LNCaP clone FGC (cell line): ENCODE measurements around the gene VAMP3.

ENCODE experiments used
- DNase-seq: peaks from one replicate; pipeline ENCODE4 v3.0.0-alpha.2; 2011; ENCODE audit warnings: low read depth
- H3K4me3 ChIP-seq: 2 replicates; pipeline ENCODE4 v1.5.1; 2011; ENCODE audit warnings: mild to moderate bottlenecking, low read depth, low read length, control low read depth
- CTCF ChIP-seq: IDR thresholded peaks from 2 replicates; pipeline ENCODE4 v1.5.1; 2012; ENCODE audit warnings: mild to moderate bottlenecking; ENCODE audit not compliant: control insufficient read depth, insufficient read depth; ENCODE audit errors: extremely low read depth

VAMP3 gene

GRCh38 chr1:7777591-7777990 lies 6.5 kb downstream of the VAMP3 start:
- H3K4me3 ChIP-seq: no peak overlapping the region
- TF ChIP-seq CTCF: no peak
- DNase-seq: no peak

GRCh38 chr1:7778133-7778628 lies 7.1 kb downstream of the VAMP3 start:
- no peak overlapping the region for H3K4me3 ChIP-seq
- DNase-seq: no peak
- TF ChIP-seq CTCF: no peak

- H3K4me3 ChIP-seq: no peak overlapping the region
- DNase-seq: no peak
- no peak for TF ChIP-seq CTCF
Observed at GRCh38 chr1:7780976-7781375, 9.9 kb downstream of the VAMP3 start.

DNA sequence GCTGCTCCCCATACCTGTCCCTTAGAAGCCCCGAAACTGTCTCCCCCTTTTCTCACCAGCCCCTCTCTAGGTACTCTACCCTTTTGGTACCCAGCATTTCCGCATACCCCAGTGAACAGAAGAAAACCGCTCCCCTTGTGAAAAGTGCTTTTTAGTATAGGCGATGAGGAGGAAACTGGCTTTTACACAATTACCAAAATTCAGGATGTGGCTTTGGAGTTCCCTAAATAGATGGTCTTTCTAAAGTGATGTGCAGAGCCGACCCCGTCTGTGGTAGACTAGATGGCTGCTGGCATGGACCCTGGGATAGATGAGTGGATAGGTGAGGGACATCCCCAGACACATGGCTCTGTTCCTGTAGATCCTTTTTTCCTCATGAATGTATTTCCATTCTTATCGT lies 10.4 kb downstream of the VAMP3 start:
- no peak for DNase-seq
- no peak for TF ChIP-seq CTCF
- H3K4me3 ChIP-seq: no peak overlapping the region

DNA sequence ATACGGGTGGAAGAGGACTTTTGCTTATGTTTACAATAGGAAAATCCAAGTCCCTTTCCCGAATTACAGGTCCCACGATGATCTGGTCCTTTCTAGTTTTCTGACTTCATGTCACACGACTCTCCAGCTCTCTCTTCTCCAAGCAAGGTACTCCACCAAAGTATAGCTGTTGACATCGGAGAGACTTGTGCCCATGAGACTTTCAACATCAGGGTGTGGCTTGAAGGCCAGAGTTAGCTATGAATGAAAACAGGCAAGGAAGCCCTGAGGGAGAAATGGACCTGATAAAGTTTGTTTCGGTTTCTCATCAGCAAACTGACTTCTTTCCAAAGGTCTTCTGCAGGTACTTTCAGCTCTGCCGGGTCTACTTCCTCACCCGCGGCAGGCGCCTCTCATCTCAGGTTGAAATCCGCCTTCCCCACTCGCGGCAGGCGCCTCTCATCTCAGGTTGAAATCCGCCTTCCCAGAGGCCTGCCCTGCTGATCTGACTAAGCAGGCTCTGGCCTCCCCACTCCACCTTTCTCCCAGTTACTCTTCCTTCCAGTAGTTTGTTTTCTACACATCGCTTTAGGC lies 10.9 kb downstream of the VAMP3 start:
- no peak overlapping the region for H3K4me3 ChIP-seq
- no peak for DNase-seq
- TF ChIP-seq CTCF: no peak

DNA sequence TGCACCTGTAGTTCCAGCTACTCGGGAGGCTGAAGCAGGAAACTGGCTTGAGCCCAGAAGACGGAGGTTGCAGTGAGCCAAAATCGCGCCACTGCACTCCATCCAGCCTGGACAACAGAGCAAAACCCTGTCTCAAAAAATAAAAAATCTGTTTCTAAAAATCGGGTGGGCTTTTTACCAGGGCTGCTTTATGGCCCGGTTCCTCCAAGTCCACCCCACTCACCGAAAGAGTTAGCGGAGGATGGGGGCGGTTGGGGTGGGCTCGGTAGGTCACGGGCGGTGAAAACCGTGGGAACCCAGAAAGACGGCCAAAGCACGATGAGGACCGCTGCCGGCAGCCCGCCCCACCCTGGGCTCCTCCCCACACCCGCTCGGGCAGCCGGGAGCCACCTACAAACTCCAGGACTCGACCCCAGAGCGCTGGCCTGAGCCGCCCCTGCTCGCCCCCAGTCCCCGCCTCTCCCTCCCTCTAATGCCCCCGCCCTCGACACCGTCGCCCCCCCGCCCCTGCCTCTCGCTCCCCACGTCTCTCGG lies 12.1 kb downstream of the VAMP3 start:
- no peak for DNase-seq
- peak overlapping the region; percentile 55 for H3K4me3 ChIP-seq
- no peak for TF ChIP-seq CTCF
